ENCODE results near the gene RNF224.

RNF224 gene

GRCh38 chr9:137227054-137227852, at the start of gene RNF224:
RNF224 (plus strand) TSS chr9:137227502; CDS start chr9:137228336, 834 bp downstream.
- peak; percentile 58 to 65 for DNase-seq (ENCODE audit: low read depth in 2 of 2, low spot score in 1 of 2)

GRCh38 chr9:137178201-137178938, 48.9 kb upstream of the RNF224 start:
- no peak for DNase-seq (ENCODE audit: low read depth in 2 of 2, low spot score in 1 of 2)

GRCh38 chr9:137178939-137179630, 48.2 kb upstream of the RNF224 start:
- no peak for DNase-seq (ENCODE audit: low read depth in 2 of 2, low spot score in 1 of 2)

GRCh38 chr9:137179761-137180160, 47.5 kb upstream of the RNF224 start:
- no peak for DNase-seq (ENCODE audit: low read depth in 2 of 2, low spot score in 1 of 2)

- no peak for DNase-seq (ENCODE audit: low read depth in 2 of 2, low spot score in 1 of 2)
Observed at GRCh38 chr9:137180491-137180890, 46.8 kb upstream of the RNF224 start.

- DNase-seq (ENCODE audit: low read depth in 2 of 2, low spot score in 1 of 2), result no peak
Observed at GRCh38 chr9:137181680-137182079, 45.6 kb upstream of the RNF224 start.

GRCh38 chr9:137182836-137183235, 44.5 kb upstream of the RNF224 start:
- no peak for DNase-seq (ENCODE audit: low read depth in 2 of 2, low spot score in 1 of 2)

GRCh38 chr9:137183980-137184595, 43.2 kb upstream of the RNF224 start:
- no peak for DNase-seq (ENCODE audit: low read depth in 2 of 2, low spot score in 1 of 2)

GRCh38 chr9:137184881-137185660, 42.2 kb upstream of the RNF224 start:
- no peak for DNase-seq (ENCODE audit: low read depth in 2 of 2, low spot score in 1 of 2)

- no peak for DNase-seq (ENCODE audit: low read depth in 2 of 2, low spot score in 1 of 2)
Observed at GRCh38 chr9:137185921-137186320, 41.4 kb upstream of the RNF224 start.

GRCh38 chr9:137186385-137186784, 40.9 kb upstream of the RNF224 start:
- no peak for DNase-seq (ENCODE audit: low read depth in 2 of 2, low spot score in 1 of 2)

- DNase-seq (ENCODE audit: low read depth in 2 of 2, low spot score in 1 of 2), result no peak
Observed at GRCh38 chr9:137187386-137187785, 39.9 kb upstream of the RNF224 start.

- no peak for DNase-seq (ENCODE audit: low read depth in 2 of 2, low spot score in 1 of 2)
Observed at GRCh38 chr9:137188086-137188489, 39.2 kb upstream of the RNF224 start.

- DNase-seq (ENCODE audit: low read depth in 2 of 2, low spot score in 1 of 2), result peak; percentile 82 to 83
Observed at GRCh38 chr9:137188490-137189296, 38.6 kb upstream of the RNF224 start, which contains the start of the genes ANAPC2 and SSNA1. ANAPC2 (minus strand) TSS chr9:137188560; CDS start chr9:137188532, 28 bp downstream. SSNA1 (plus strand) TSS chr9:137188676; CDS start chr9:137188727, 51 bp downstream.

- DNase-seq (ENCODE audit: low read depth in 2 of 2, low spot score in 1 of 2), result no peak
Observed at GRCh38 chr9:137189297-137190295, 37.7 kb upstream of the RNF224 start.

GRCh38 chr9:137190315-137190856, 36.9 kb upstream of the RNF224 start:
- no peak for DNase-seq (ENCODE audit: low read depth in 2 of 2, low spot score in 1 of 2)

- DNase-seq (ENCODE audit: low read depth in 2 of 2, low spot score in 1 of 2), result no peak
Observed at GRCh38 chr9:137191245-137191644, 36.1 kb upstream of the RNF224 start.
